IPS DF 6.9 (cell line): Measurements from ENCODE around the gene STOM.

Experiments used
- DNase-seq: peaks from one replicate; pipeline ENCODE4 v3.0.0-alpha.2; 2013; ENCODE audit warnings: low read depth, low spot score
- H3K27ac ChIP-seq: one replicate; pipeline ENCODE4 v1.5.1; 2013; ENCODE audit warnings: low read length, control low read depth
- H3K27me3 ChIP-seq: 2 replicates; pipeline ENCODE4 v1.6.1; 2013; ENCODE audit warnings: mild to moderate bottlenecking, low read length; ENCODE audit not compliant: control insufficient read depth, insufficient read depth
- H3K36me3 ChIP-seq: 2 replicates; pipeline ENCODE4 v1.6.1; 2013; ENCODE audit warnings: low read length; ENCODE audit not compliant: control insufficient read depth, insufficient read depth
- H3K4me1 ChIP-seq: 2 replicates; pipeline ENCODE4 v1.6.1; 2013; ENCODE audit warnings: low read length; ENCODE audit not compliant: control insufficient read depth, insufficient read depth
- H3K4me3 ChIP-seq: 2 replicates; pipeline ENCODE4 v1.5.1; 2013; ENCODE audit warnings: mild to moderate bottlenecking, low read length
- H3K9me3 ChIP-seq: 2 replicates; pipeline ENCODE4 v1.6.1; 2013; ENCODE audit warnings: low read length, inconsistent platforms; ENCODE audit not compliant: control insufficient read depth, insufficient read depth
- WGBS: extraction: QIAGEN DNeasy Blood & Tissue Kit; methylation state at CpG from one replicate; pipeline ENCODE4 v1.1.7; 2013; ENCODE audit warnings: mixed read lengths, missing lambda C conversion rate; ENCODE audit not compliant: insufficient read length, insufficient coverage; 5-methylcytosine and 5-hydroxymethylcytosine counted together

STOM gene

GRCh38 chr9:121309833-121310425 is 60.1 kb downstream of the STOM start:
- no peaks in the 10 kb centered on the region for H3K4me1 ChIP-seq
- H3K9me3 ChIP-seq = no peaks in the 10 kb centered on the region
- H3K36me3 ChIP-seq = no peaks in the 10 kb centered on the region
- no peak for DNase-seq
- no CpG with 5 or more reads among the region's 7 CpGs for WGBS
- H3K27ac ChIP-seq = no peak overlapping the region
- H3K27me3 ChIP-seq = no peaks in the 10 kb centered on the region
- H3K4me3 ChIP-seq = no peak overlapping the region

DNA sequence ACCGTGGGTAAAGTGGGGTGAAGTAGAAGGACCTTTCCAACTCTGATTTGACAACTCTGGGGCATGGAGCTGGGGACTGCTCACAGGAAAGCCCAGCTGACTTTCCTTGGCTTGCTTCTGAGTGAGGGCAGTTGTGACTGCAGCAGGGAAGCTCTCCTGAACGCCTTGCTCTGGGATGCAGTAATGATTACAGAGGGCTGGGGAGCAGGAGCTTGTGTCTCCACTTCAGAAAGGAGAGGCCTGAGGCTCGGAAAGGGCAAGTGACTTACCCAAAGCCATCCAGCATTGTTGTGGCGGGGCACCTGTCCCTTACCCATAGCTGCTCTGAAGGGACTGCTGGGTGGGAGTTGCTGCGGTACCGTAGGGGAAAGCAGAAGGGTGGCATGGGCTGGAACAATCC is 60.9 kb downstream of the STOM start:
- Histone ChIP-seq H3K4me3 (no peak overlapping the region), H3K9me3 (no peaks in the 10 kb centered on the region), H3K27me3 (no peaks in the 10 kb centered on the region), H3K36me3 (no peaks in the 10 kb centered on the region), H3K4me1 (no peaks in the 10 kb centered on the region), H3K27ac (no peak overlapping the region)
- DNase-seq = no peak
- no CpG with 5 or more reads among the region's 6 CpGs for WGBS

DNA sequence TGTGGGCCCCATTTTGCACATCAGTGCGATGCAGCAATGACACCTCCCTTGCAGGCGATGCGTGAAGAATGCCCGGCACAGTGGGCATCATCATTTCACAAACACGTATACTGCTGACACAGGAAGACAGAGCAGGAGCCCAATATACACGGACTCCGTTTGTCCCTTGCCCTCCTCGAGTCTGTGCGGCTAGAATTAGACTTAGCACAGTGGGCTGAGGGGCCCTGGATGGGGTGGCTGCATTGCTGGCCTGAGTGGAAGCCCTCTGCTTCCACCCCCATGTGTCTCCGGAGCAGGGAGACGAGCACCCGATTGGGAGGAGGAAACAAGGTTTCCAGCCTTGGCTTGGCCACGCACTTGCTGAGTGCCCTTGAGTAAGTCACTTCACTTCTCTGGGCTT is 61.3 kb downstream of the STOM start:
- Histone ChIP-seq H3K9me3 (no peaks in the 10 kb centered on the region), H3K27me3 (no peaks in the 10 kb centered on the region), H3K36me3 (no peaks in the 10 kb centered on the region), H3K4me1 (no peaks in the 10 kb centered on the region), H3K4me3 (no peak overlapping the region), H3K27ac (no peak overlapping the region)
- no CpG with 5 or more reads among the region's 13 CpGs for WGBS
- no peak for DNase-seq

DNA sequence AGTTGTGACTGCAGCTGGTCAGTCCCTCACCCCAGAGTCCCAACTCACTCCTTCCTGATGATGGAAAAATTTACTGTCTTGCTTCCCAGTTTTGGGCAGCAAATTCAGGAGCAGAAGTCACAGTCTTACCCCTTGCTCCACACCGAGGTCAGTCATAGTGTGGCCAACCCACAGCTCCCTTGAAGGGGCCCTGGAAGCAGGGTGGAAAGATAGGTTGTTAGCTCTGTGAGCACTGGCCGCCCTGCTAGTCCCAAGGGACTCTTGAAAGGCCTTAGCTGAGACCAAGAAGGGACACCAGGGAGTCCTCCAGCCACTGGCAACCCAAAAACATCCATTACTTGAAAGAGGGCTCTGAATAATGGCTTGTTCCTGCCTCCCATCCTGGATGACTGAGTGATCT is 62.1 kb downstream of the STOM start:
- Histone ChIP-seq H3K36me3 (no peaks in the 10 kb centered on the region), H3K9me3 (no peaks in the 10 kb centered on the region), H3K4me3 (no peak overlapping the region), H3K4me1 (no peaks in the 10 kb centered on the region), H3K27ac (no peak overlapping the region), H3K27me3 (no peaks in the 10 kb centered on the region)
- DNase-seq = no peak
- no CpG with 5 or more reads among the region's 2 CpGs for WGBS

DNA sequence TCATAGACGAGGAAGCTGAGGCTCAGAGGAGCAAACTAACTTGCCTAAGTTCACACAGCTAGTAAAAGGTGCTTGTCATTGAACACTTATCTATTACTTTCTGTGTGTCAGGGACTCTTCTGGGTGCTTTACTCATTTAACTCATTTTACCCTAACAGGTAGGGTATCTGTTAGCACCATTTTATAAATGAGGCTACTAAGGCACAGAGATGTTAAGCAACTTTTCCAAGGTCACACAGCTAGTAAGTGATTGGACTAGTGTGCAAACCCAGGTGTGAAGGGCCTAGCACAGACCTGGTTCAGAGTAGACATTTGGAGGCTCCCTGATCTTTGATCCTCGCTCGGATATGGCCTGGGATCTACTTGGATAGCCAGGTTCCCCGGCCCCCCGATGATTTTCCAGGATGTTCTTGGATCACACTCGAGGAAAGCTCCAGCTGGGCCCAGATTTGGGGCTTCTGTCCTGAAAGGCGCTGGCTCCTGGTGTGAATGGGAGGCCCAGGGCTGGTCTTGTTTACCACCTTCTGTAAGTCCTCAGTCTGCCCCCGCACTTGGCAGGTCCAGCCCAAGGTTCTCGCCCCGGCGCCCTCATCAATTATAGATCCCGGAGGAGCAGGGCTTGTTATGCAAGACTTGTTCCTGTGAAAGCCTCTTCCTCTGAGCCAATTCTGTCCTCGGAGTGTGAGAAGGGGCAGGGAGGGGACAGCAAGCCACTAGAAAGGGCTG is 64.6 kb downstream of the STOM start:
- WGBS = no CpG with 5 or more reads among the region's 13 CpGs

DNA sequence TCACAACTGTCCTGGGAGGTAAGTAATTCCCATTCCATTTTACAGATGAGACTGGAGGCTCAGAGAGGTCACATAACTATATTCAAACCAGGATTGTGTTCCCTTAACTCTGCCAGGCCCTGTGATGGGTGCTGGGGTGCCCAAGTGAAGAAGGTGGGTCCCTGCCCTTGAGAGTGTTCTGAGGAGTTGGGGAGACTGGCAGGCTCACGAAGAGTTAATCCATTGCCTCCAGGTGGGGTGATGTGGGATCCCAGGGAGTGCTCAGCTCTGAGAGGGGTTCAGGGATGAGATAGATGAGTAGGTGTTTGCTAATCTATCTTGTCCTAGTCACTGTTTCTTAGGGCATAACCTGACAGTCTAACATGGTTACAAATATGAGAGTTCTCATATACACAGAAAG is 65.3 kb downstream of the STOM start:
- Histone ChIP-seq H3K36me3 (no peaks in the 10 kb centered on the region), H3K27ac (no peak overlapping the region)
- WGBS = no CpG with 5 or more reads among the region's 1 CpG

More for the DNA sequence above, 64.6 kb downstream of the STOM start:
- Histone ChIP-seq H3K27me3 (peaks cover 7% of the 10 kb centered on the region), H3K4me1 (no peaks in the 10 kb centered on the region), H3K36me3 (no peaks in the 10 kb centered on the region), H3K9me3 (no peaks in the 10 kb centered on the region), H3K27ac (no peak overlapping the region), H3K4me3 (no peak overlapping the region)
- DNase-seq = no peak

GRCh38 chr9:121303456-121304451 is 66.3 kb downstream of the STOM start:
- no CpG with 5 or more reads among the region's 3 CpGs for WGBS
- Histone ChIP-seq H3K9me3 (no peaks in the 10 kb centered on the region), H3K4me3 (no peak overlapping the region), H3K36me3 (no peaks in the 10 kb centered on the region), H3K27ac (no peak overlapping the region), H3K4me1 (peaks cover 2% of the 10 kb centered on the region; the same call in 1 of the 2 replicates), H3K27me3 (peaks cover 12% of the 10 kb centered on the region)
- no peak for DNase-seq

More for the DNA sequence above, 65.3 kb downstream of the STOM start:
- Histone ChIP-seq H3K4me1 (no peaks in the 10 kb centered on the region), H3K4me3 (no peak overlapping the region), H3K9me3 (no peaks in the 10 kb centered on the region), H3K27me3 (peaks cover 12% of the 10 kb centered on the region)
- DNase-seq = no peak

- no peaks in the 10 kb centered on the region for H3K9me3 ChIP-seq
- WGBS = no CpG with 5 or more reads among the region's 13 CpGs
- peaks cover 12% of the 10 kb centered on the region for H3K27me3 ChIP-seq
- peaks cover 4% of the 10 kb centered on the region for H3K4me1 ChIP-seq
- no peak for DNase-seq
- H3K36me3 ChIP-seq = no peaks in the 10 kb centered on the region
- no peak overlapping the region for H3K27ac ChIP-seq
- H3K4me3 ChIP-seq = no peak overlapping the region
Observed at GRCh38 chr9:121302786-121303185, 67.3 kb downstream of the STOM start.

GRCh38 chr9:121302341-121302740 is 67.7 kb downstream of the STOM start:
- Histone ChIP-seq H3K27ac (no peak overlapping the region), H3K36me3 (no peaks in the 10 kb centered on the region), H3K4me3 (no peak overlapping the region), H3K27me3 (peaks cover 12% of the 10 kb centered on the region), H3K9me3 (no peaks in the 10 kb centered on the region), H3K4me1 (peaks cover 4% of the 10 kb centered on the region)
- DNase-seq = no peak
- WGBS = no CpG with 5 or more reads among the region's 5 CpGs

DNA sequence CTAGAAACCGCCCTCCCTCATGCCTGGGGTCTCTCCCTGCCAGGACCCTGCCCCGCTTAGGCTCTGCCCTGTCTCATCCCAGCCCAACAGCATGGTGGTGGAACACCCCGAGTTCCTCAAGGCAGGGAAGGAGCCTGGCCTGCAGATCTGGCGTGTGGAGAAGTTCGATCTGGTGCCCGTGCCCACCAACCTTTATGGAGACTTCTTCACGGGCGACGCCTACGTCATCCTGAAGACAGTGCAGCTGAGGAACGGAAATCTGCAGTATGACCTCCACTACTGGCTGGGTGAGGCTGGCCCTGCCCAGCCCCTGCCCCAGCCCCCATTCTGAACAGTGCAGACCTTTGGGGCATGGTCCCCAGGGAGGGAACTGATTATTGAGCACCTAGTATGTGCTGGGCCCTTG is 68.2 kb downstream of the STOM start:
- peaks cover 12% of the 10 kb centered on the region for H3K27me3 ChIP-seq
- no peak overlapping the region for H3K4me3 ChIP-seq
- no peaks in the 10 kb centered on the region for H3K9me3 ChIP-seq
- no CpG with 5 or more reads among the region's 11 CpGs for WGBS
- DNase-seq = no peak
- H3K36me3 ChIP-seq = no peaks in the 10 kb centered on the region
- H3K27ac ChIP-seq = no peak overlapping the region
- peaks cover 4% of the 10 kb centered on the region for H3K4me1 ChIP-seq
